NAMALWA (cell line): ENCODE measurements around the gene SMARCD3.

ENCODE experiments used
- DNase-seq: peaks from one replicate; pipeline ENCODE4 v3.0.0-alpha.2; 2015; ENCODE audit warnings: low spot score

The SMARCD3 gene

DNA sequence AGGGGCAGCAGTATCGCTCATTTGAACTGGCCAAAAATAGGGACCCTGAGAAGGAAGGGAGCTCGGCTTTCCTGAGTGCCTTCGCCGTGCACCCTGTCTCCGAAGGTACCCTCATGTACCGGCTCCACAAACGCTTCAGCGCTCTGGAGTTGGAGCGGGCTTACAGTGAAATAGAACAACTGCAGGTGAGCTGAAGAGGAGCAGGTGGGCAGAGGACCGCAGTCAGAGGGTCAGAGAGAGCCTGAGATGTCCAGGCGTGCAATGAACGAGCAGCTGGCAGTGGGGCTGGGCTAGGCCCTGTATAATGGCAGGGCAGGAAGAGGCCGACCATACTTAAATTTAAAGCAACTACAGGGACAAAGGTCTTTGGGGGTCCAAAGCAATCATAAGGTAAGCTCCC, 12.1 kb downstream of the SMARCD3 start:
- DNase-seq = no peak

DNA sequence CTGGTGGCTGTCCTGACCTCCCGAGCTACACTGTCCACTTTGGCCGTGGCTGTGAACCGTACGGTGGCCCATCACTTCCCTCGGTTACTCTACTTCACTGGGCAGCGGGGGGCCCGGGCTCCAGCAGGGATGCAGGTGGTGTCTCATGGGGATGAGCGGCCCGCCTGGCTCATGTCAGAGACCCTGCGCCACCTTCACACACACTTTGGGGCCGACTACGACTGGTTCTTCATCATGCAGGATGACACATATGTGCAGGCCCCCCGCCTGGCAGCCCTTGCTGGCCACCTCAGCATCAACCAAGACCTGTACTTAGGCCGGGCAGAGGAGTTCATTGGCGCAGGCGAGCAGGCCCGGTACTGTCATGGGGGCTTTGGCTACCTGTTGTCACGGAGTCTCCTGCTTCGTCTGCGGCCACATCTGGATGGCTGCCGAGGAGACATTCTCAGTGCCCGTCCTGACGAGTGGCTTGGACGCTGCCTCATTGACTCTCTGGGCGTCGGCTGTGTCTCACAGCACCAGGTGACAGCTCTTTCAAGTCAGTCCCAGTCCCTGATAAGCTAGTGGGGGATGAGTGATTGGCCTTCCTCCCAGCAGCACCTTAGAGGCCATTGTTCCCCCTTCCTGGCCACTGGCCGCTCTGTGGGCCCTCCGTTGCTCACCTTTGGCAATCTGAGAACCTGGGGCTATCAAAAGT, 13.3 kb downstream of the SMARCD3 start:
- DNase-seq = no peak

DNA sequence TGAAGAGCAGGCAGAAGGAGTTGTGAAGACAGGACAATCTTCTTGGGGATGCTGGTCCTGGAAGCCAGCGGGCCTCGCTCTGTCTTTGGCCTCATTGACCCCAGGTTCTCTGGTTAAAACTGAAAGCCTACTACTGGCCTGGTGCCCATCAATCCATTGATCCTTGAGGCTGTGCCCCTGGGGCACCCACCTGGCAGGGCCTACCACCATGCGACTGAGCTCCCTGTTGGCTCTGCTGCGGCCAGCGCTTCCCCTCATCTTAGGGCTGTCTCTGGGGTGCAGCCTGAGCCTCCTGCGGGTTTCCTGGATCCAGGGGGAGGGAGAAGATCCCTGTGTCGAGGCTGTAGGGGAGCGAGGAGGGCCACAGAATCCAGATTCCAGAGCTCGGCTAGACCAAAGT, 14.7 kb downstream of the SMARCD3 start:
- no peak for DNase-seq

DNA sequence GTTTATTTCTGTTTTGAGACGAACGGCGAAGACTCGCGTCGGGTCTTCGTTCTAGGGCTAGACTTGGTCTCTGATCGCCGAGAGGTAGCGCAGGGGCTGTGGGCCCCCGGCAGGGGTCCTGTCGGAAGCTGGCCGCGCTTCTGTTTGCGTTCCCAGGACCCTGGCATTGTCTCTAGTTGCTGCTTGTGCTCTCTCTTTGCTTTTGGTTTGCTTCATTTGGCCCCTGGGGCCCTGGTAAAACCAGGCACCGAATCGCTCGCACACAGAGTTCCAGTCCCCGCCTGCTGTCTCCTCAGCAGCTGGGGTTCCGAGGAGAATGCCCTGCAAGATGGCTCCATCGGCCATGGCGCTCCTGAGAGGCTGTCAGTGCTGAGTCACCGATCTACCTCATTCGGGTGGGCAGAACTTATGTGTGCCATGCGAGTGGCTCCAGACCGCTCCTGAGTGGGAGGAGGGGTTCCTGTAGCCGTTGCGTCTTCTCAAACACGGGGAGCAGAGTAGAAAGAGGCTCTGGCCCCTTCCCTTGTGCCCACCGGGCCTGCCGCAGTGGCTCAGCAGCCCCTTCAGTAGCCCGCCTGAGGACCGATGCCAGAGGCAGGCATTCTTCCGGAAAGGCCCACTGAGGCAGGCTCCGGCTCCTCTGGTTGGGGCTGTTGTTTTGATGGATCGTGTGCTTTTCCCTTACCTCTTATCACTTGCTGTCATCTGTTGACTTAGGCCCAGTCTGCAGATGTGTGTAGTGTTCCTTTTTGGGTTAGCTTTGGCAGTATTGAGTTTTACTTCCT, 15.4 kb downstream of the SMARCD3 start:
- peak; percentile 60 for DNase-seq

DNA sequence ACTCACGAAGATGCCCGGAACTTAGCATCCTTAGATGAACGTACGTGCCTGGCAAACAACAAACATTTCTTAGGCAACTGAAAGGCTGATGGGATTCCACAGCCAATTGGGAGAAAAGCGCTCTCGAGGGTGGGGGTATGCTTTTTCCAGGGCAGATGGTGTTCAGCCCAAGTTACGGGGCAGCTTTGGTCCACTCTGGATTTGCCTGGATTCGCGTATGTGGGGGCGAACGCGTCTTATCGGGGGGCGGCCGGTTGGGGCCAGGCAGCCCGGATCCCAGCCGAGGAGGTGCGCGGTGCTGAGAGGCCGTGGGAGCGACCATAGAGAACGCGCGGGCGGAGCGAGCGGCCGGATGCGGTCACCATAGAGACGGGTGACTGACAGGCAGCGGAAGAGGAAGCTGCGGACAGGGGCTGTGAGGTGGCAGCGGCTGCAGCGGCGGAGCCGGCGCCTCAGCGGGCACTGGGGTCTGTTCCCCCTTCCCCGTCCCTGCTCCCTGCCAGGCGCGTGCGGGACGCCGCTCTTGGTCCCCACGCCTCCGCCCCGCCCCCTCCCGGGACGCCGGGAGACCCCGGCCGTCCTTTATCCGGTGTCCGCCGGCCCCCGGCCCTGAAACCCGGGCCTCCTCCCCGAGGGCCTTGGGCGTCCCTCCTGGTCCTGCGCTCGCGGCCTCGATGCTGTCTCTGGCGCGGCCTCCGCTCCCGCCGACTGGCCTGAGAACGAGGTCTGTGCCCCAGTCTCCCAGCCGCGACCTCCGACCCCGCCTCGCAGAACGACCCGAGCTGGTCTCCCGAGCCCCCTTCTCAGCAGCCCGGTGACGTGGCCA, 16.2 kb downstream of the SMARCD3 start, which contains the start of gene CHPF2:
Gene CHPF2 (plus strand): TSS at position 393 of the 826 bp plus-strand sequence. CDS start 1,529 bp downstream, outside the sequence.
- DNase-seq = peak; percentile 95

DNA sequence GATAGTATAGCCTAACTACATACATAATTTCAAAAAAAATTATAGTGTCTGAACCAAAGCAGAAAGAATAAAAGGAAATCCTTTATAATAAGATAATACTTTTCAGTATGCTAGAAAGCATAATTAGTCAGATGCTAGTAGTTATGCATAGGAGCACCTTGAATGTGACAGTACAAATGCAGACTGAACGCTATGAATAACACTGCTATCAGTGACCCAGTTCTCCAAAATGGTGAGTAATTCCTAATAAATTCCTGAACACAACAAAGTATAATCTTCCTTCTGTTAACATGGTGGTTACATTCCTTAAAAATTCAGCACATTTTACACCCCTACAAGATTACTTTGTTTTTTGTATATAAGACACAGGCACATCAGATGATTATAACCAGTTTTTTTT, 17.4 kb downstream of the SMARCD3 start:
- no peak for DNase-seq

DNA sequence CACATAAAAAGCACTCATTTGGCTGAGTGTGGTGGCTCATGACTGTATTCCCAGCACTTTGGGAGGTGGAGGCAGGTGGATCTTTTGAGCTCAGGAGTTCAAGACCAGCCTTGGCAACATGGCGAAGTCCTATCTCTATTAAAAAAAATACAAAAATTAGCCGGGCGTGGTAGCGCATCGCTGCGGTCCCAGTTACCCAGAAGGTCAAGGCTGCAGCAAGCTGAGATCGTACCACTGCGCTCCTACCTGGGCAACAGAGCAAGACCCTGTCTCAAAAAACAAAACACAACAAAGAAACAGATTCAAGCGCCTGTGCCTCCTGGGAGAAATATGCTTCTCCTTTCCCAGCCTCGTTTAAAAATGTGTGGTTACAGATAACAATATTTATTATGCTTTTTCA, 19.2 kb downstream of the SMARCD3 start:
- no peak for DNase-seq

DNA sequence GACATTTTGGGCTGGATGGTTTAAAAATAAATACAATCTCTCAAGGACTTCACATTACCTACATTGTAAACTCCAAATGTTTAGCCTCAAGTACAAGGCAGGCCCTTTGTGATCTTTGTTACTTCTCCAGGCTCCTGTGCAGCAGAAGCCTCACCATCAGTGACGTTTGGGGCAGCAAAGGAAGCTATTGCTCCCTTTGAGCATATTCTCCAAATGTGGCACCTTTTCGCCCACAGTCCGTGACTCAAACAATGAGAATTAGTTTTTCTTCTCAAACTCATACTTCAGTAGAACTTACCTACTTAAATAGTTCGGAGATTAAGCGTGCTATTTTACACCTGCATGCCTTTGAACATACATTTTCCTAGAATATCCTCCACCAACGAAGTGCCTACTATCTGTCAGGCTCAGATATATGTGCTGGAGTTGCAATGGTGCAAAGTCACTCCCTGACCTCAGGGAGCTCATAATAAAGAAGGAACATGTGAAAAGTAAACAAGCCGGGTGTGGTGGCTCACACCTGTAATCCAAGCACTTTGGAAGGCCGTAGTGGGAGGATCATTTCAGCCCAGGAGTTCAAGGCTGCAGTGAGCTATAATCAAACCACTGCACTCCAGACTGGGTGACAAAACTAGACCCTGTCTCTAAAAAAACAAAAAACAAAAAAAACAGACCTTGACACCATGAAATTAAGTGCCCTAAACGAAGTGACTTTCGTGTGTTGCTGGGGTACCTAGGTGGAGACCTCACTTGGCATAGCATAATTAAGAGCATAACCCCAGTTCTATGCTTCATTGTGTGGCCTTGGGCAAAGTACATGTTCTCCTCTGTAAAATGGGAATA, 20.2 kb downstream of the SMARCD3 start:
- DNase-seq = no peak

DNA sequence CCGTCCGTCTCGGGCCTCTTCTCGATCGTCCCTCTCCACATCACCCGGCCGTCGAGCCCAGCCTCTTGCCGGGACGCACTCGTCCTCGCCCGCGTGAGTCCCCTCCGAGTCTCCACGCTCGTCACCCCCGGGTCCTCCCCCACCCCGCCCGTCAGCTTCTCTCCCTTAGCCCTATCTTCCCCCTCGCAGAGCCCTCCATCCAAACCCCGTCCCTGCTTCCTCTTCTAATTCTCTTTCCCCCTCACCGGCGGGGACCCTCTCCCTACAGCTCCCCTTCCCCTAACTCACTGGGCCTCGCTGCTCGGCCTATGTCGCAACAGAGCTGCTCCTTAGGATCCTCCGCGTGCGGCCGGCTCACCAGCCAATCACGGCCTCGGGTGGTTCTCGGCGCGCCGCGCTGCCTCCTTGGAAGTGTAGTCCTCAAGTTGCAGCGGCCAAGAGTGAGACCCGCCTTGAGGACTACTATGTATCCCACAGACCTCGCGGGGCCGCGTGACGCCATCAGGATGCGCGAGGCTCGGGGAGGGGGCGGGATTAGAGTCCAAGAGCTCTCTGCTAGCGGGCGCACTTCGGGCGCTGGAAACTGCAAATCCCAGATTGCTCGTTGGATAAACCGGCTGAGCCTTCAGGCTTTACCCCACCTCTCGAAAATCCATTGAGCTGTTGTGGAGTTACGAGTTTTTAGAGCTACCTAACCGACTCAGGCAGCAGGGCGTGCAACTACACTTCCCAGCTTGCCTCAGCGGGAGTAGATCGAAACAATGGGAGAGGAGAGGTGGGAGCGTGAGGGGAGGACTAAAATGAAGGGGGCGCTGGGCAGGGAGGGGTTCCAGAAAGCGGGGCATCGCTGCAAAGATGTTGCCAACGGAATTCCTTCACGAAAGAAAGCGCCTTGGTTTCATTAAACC, 21.4 kb downstream of the SMARCD3 start, which contains the start of gene ABCF2:
Gene ABCF2 (minus strand): TSS at position 331 of the 908 bp plus-strand sequence. CDS start 747 bp downstream, outside the sequence.
- DNase-seq = peak; percentile 99

DNA sequence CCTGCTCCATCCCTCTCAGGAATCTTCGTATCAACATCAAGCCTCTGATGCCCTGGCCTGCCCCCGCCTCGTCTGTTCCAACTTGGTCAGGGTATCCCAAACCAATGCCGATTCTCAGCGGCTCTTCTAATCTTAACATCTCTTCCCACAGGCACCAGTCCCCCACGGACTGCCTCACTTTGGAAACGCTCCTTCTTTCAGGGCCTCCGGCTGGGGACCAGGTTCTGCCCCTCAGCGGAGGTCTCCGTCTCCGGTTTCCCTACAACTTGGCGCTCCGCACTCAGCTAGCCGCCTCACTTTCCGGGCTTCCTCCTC, 22.0 kb downstream of the SMARCD3 start:
- no peak for DNase-seq

DNA sequence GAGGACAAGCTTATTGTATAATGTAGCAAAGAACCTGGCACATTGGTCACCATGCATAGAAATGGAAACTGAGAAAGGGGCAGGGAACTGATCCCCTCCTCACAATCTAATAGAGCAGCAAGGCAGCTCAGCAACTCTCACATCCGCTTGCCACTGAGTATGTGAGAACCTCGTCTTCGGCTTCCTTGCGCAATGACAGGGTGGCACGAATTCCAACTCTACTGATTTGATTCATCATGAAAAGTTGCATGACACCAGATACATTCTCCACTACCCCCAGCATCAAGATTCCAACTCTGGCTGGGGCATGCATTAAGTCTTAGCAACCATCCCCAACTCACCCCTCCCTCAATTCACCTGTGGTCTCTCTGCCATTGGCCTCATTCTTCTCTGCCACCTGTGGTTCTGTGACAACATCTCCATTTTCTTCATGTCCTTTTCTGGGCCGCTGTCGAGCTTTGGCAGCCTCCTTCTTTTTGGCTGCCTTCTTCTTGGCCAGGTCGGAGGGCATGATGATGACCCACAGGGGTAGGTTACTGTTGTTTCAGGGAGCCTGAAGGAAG, 22.5 kb downstream of the SMARCD3 start:
- DNase-seq = no peak

DNA sequence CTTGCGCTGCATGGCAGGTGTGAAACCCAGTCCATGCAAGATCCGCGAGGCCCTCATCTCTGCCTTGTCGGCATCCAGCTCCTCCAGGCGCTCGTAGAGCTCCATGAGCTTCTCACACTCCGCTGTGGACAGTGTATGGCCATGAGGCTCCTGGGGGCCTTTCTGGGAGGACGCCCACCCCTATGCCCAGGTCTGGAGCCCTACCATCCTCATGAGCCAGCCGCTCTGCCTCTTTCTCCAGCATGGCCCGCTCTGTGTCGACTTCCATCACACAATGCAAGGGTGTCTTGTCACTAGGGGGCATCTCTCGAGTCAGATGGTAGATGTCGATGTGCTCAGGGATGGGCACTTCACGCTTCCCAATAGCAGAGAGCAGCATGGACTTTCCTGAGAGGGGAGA, 24.8 kb downstream of the SMARCD3 start:
- DNase-seq = no peak

DNA sequence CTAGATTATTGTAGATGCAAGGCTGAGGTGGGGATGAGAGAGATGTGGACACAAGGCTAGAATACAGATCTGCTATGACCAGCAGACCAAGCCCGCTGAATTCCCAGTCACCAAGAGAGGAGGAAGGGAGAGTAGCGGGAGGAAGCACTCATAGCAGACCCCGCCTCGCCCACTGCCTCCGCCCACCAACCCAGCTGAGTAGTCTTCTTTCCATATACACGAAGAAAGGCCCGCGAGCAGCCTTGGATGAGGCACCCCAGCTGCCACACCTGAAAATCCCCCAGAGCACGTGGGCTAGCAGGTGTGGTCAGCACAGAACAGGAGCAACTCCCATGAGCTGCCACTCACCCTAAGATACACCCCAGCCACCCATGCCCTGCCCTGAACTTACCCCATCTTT, 30.3 kb downstream of the SMARCD3 start:
- DNase-seq = no peak

DNA sequence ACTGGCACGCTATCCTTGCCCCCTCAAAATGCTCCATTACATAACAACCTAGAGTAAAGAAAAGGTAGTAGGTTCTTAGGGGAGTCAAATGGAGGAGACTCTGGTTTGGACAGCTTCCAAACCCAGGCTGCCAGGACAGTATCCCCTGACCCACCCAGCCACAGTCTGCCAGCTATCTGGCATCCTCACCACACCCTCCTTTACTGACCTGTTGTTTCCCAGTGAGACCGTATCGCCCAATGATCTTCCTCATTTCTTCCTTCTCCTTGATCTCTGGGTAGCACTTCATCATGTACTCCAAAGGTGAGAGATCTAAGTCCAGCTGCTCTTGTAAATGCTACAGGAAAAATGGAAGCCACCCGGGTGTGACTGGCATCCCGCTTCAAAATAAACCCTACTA, 33.1 kb downstream of the SMARCD3 start:
- no peak for DNase-seq

DNA sequence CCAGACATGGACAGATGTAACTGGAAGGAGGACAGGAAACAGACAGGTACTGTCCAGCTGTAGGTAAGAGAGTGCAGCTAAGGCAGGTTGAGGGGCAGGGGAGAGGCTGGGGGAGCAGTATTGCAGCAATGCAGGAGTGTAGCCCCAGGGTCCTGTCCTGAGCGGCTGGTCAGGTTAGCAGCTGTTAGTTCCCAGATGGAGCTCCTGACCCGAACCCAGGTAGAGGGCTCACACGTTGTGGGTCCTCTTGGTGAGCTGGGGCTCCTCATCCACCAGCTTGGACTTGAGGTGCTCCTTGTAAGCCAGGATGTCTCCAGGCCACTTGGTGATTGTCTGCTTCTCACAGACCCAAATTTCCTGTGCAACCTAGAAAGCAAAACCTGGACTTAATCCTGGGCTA, 34.7 kb downstream of the SMARCD3 start:
- DNase-seq = no peak

DNA sequence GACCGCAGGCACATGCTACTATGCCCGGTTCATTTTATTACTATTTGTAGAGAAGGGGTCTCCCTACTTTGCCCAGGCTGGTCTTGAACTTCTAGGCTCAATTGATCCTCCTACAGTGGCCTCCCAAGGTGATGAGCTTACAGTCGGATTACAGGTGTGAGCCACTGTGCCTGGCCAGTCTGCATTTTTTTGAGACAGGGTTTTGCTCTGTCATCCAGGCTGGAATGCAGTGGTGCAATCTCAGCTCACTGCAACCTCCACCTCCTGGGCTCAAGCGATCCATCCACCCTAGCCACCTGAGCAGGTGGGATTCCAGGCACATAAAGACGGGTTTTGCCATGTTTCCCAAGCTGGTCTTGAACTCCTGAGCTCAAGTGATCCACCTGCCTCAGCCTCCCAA, 35.9 kb downstream of the SMARCD3 start:
- no peak for DNase-seq

DNA sequence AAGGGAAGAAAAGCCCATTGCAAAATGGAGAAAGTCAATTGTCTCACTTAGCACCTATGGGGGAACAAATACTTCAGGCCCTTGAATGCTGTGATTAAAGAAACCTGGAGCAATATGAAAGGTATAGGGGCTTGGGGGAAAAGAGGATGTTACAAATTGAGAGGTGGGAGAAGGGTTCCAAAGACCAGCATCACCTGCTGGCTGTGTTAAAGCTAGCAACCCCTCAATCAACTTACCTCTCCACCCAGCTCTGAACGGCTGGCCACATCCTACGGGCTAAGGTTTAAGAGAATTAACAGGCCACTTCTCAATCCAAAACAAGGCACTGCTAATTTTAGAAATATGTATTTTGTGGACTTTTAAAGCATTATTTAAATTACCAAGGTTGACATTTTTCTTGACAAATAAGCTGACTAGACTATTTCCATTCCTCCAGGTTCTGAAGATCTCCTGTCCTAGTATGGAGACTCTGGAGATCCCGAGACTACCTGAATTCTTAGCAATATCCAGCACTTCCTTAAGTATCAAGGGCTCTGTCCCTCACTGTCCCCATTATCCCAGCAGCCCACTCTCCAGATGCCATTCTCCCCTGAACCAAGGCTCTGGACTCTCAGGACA, 37.2 kb downstream of the SMARCD3 start:
- DNase-seq = no peak

DNA sequence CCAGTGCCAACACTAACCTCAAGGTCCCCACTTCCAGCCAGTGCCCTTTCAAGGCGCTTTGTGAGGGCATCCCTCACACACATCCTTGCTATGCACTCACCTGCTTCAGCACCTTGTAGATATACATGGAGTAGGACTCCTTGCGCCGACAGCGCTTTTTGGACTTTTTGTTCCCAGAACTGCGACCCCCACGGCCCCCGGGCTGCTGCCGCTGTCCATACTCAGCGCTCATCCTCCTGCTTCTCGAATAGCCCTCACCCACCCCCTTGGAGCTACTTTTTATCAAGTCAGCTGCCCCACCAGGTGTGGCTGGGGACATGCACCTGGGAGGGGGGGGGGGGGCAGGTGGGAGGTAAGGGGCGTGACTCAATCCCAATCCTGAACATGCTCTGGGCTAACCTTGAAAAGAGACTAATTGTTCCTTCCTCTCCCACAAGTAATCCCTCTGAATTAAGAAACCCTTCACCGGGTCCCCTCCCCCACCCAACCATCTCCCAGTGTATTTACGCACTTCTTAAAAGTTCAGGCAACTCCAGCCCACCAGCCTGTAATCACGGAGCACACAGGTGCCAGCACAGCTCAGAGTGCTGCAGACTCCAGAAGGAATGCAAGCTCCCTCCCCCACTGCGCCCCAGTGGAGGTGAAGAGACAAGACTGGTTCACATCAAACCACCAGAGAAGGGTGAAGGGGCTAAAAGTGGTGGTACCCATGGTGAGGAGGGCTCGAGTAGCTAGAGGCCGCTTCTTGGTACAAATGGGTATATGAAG, 38.2 kb downstream of the SMARCD3 start, which contains the start of gene H2BK1:
Gene H2BK1 (minus strand): TSS at position 402 of the 768 bp plus-strand sequence. CDS start 170 bp downstream, at position 232.
- no peak for DNase-seq

DNA sequence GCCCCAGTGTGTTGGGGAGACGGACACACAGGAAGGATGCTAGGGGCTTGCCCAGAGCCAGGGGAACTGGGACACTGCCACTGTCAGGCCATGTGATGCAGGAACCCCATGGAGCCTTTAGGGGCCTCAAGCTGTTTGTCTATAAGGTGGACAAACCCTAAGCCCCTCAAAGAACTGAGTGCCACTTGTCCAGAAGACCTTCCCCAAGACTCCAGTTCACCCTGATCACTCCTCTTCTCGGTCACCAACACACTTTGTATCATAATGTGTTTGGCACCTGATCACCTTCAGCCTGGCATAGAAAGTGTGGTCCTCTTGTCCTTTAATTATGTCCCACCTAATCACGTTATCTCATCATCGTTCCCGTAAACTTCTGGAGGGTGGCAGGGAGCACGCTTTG, 38.9 kb downstream of the SMARCD3 start:
- DNase-seq = no peak
